ENCODE measurements around the gene LRRD1. TPM values are rescaled to one million over a fixed set of nuclear protein-coding genes. Genes with fewer than 3 reads are reported as not detected.
"Not testable (repeated sequence)": the region's sequence is repeated elsewhere in the genome, so short reads cannot be mapped to it uniquely, and the experiment has no call there.

The LRRD1 gene
- total RNA-seq, 4 donors from 2014 or later = 0.12 to 0.28 TPM; not detected in 2

- TF ChIP-seq CTCF (IDR thresholded peaks at IDR 0.05) = no peak
- ATAC-seq (ENCODE audit: low FRiP score) (no peak), DNase-seq (ENCODE audit: low spot score) (no peak)
Measured at GRCh38 chr7:92108821-92109220, 70.1 kb downstream of the LRRD1 start.

DNA sequence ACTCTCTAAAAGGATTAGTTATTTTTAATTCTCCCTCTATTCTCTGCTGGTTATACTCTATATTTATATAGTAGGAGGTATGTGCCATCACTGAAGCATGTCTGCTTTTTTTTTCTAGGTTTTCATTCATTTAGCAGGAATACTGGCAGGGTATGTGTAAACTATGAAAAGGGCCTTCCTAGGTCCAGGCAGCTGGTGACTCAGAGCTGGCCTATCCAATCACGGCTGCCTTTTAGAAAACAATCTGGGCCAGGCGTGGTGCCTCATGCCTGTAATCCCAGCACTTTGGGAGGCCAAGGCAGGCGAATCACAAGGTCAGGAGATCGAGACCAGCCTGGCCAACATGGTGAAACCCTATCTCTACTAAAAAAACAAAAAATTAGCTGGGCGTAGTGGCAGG lies 76.1 kb downstream of the LRRD1 start:
- DNase-seq (ENCODE audit: low spot score); ATAC-seq (ENCODE audit: low FRiP score): not testable (repeated sequence)

GRCh38 chr7:92100534-92100933 lies 78.4 kb downstream of the LRRD1 start:
- ATAC-seq (ENCODE audit: low FRiP score) (no peak), DNase-seq (ENCODE audit: low spot score) (no peak)
- no peak for TF ChIP-seq CTCF (IDR thresholded peaks at IDR 0.05)

- DNase-seq (ENCODE audit: low spot score) = no peak
- no peak for TF ChIP-seq CTCF (IDR thresholded peaks at IDR 0.05)
- no peak for ATAC-seq (ENCODE audit: low FRiP score)
Measured at GRCh38 chr7:92095380-92095779, 83.6 kb downstream of the LRRD1 start.

Small RNA genes within 50 kb of the gene (small RNA-seq; reads per million reads assigned to genes)
- gene MIR1285-1 (not detected), gene RF00019 (not detected)

Other genes starting within 250 kb of the LRRD1 start
- gene AKAP9, start 238.3 kb downstream of the LRRD1 start, total RNA-seq = 10 to 100 TPM; 44.4 to 73.9 (median 62.7) TPM
- 10 to 100 TPM; 22.2 to 79.6 (median 32.1) TPM for gene CYP51A1, start 44.7 kb downstream of the LRRD1 start, total RNA-seq
- 10 to 100 TPM; 57.9 to 80.5 (median 62.0) TPM for gene KRIT1, start 66.8 kb upstream of the LRRD1 start, total RNA-seq
- gene ANKIB1, start 66.8 kb upstream of the LRRD1 start, total RNA-seq = 10 to 100 TPM; 30.6 to 55.2 (median 36.3) TPM

All from omental fat pad (tissue), 4 donors.